K562 (cell line): ENCODE measurements around the gene PITPNC1. TPM values are rescaled to one million over a fixed set of nuclear protein-coding genes. Genes with fewer than 3 reads are reported as not detected.

Experiments used
- ATAC-seq: fragments of 200-7000 bp; cut with Tn5 transposase; 3 replicates; pipeline ENCODE4 v1.9.1; 2020; ENCODE audit warnings: moderate library complexity
- BruUV-seq: library from RNA; stranded (reverse); fragments of 400-500 nt; replicated peaks from 2 replicates; lab custom pipeline; 2021; lab: Mats Ljungman, UMichigan
- CTCF ChIA-PET: fragments of 300-600 bp; formaldehyde crosslinking; extraction: SDS; loops from one replicate; lab custom pipeline; 2021; ENCODE audit warnings: low intra/inter-chr PET ratio; lab: Yijun Ruan, JAX
- POLR2A ChIA-PET: fragments of 300-600, 350-650 bp; sonication (Branson Sonifier 250); formaldehyde crosslinking; extraction: SDS; loops from one replicate; lab custom pipeline; 2021; ENCODE audit warnings: antibody characterized with exemption, inconsistent platforms; lab: Yijun Ruan, JAX
- DNase-seq, 4 experiments: peaks; one replicate each; pipeline versions ENCODE4 v3.0.0 to v3.0.0-alpha.2; 2011 to 2018; ENCODE audit warnings: low spot score in 3 of 4, mixed read lengths in 3 of 4; ENCODE audit errors: extremely low read depth in 1 of 4
- FAIRE-seq: peaks from 2 replicates; lab custom pipeline; 2011; peaks lifted over from hg19 to GRCh38; lab: Jason Lieb, UNC
- H2AFZ ChIP-seq: 2 replicates; pipeline ENCODE4 v1.6.0; 2011; ENCODE audit warnings: low read depth, low read length, control low read depth, inconsistent platforms
- H3K27ac ChIP-seq: fragments of 200-600 bp; 3 replicates; pipeline ENCODE4 v1.8.0; 2011; ENCODE audit warnings: low read depth, mild to moderate bottlenecking, control low read depth, inconsistent platforms, low read length, moderate library complexity, mixed read lengths; ENCODE audit errors: extremely low read depth
- H3K27me3 ChIP-seq, 2 experiments: fragments of 300-600 bp in 1 of 2; 2 replicates in 1 of 2; 3 replicates in 1 of 2; pipeline versions ENCODE4 v1.6.0 to v1.8.0; 2011; ENCODE audit warnings: inconsistent platforms in 2 of 2, low read length in 2 of 2, mild to moderate bottlenecking in 1 of 2, mixed read lengths in 1 of 2, moderate library complexity in 1 of 2; ENCODE audit not compliant: control insufficient read depth in 2 of 2, insufficient read depth in 2 of 2
- H3K36me3 ChIP-seq: fragments of 300-600 bp; 3 replicates; pipeline ENCODE4 v1.8.0; 2011; ENCODE audit warnings: mild to moderate bottlenecking, low read length, inconsistent platforms; ENCODE audit not compliant: control insufficient read depth, insufficient read depth
- H3K4me1 ChIP-seq, 2 experiments: fragments of 200-600 bp in 1 of 2; replicated peaks in 1 of 2; 2 replicates in 1 of 2; 3 replicates in 1 of 2; pipeline versions ENCODE4 v1.5.1 to v1.8.0; 2011; ENCODE audit warnings: inconsistent platforms in 2 of 2, low read length in 2 of 2, mild to moderate bottlenecking in 1 of 2, mixed read lengths in 1 of 2, moderate library complexity in 1 of 2; ENCODE audit not compliant: control insufficient read depth in 2 of 2, insufficient read depth in 2 of 2
- H3K4me2 ChIP-seq: 2 replicates; pipeline ENCODE4 v1.6.1; 2011; ENCODE audit warnings: low read length, control low read depth, inconsistent platforms, mixed read lengths; ENCODE audit not compliant: insufficient read depth
- H3K4me3 ChIP-seq: fragments of 200-600 bp; sonication (generic), shearing (Covaris generic); 2 replicates; pipeline ENCODE4 v1.5.1; 2016; ENCODE audit warnings: control low read depth, inconsistent platforms
- H3K79me2 ChIP-seq: fragments of 200-600 bp; 3 replicates; pipeline ENCODE4 v1.8.0; 2011; ENCODE audit warnings: low read length, inconsistent platforms; ENCODE audit not compliant: control insufficient read depth, insufficient read depth
- H3K9ac ChIP-seq, 2 experiments: 2 replicates each; pipeline versions ENCODE4 v1.6.0 to v1.6.1; 2011; ENCODE audit warnings: low read depth in 2 of 2, low read length in 2 of 2, control low read depth in 1 of 2, inconsistent platforms in 1 of 2, mild to moderate bottlenecking in 1 of 2, mixed read lengths in 1 of 2; ENCODE audit not compliant: insufficient read depth in 1 of 2
- H3K9me1 ChIP-seq: one replicate; pipeline ENCODE4 v1.6.0; 2011; ENCODE audit warnings: inconsistent platforms, mild to moderate bottlenecking, low read length, moderate library complexity; ENCODE audit not compliant: control insufficient read depth, insufficient read depth
- H3K9me3 ChIP-seq: replicated peaks from 2 replicates; pipeline ENCODE4 v1.5.1; 2011; ENCODE audit warnings: low read depth, low read length, inconsistent platforms; ENCODE audit not compliant: control insufficient read depth, insufficient read depth
- H4K20me1 ChIP-seq: replicated peaks from 2 replicates; pipeline ENCODE4 v1.6.1; 2011; ENCODE audit warnings: low read length, inconsistent platforms, mixed read lengths; ENCODE audit not compliant: control insufficient read depth, insufficient read depth
- NFE2 ChIP-seq: IDR thresholded peaks from 2 replicates; pipeline ENCODE4 v1.6.1; 2014; ENCODE audit warnings: antibody characterized with exemption, low read depth
- PREB ChIP-seq: sonication (generic); formaldehyde crosslinking; IDR thresholded peaks from 2 replicates; pipeline ENCODE4 v1.8.1; 2023; ENCODE audit warnings: mild to moderate bottlenecking, missing genetic modification reagents
- ZBTB33 ChIP-seq: sonication (generic); formaldehyde crosslinking; IDR thresholded peaks from 2 replicates; pipeline ENCODE4 v1.8.1; 2023; ENCODE audit warnings: mild to moderate bottlenecking, missing genetic modification reagents
- ZNF124 ChIP-seq: sonication (generic); formaldehyde crosslinking; IDR thresholded peaks from 2 replicates; pipeline ENCODE4 v1.8.1; 2022; ENCODE audit warnings: missing genetic modification reagents
- WGBS: fragments of 100-300 bp; shearing (Covaris generic); methylation state at CpG from one replicate; pipeline ENCODE4 v1.1.6; 2016; ENCODE audit warnings: low coverage, mixed read lengths; ENCODE audit not compliant: insufficient coverage; ENCODE audit errors: missing lambda C conversion rate; 5-methylcytosine and 5-hydroxymethylcytosine counted together
- in situ Hi-C: fragments of 300-500 bp; cut with MboI; formaldehyde crosslinking; loops from 4 replicates; pipeline ENCODE4 v1.15.0; 2018; ENCODE audit warnings: inconsistent platforms, mixed read lengths
- intact Hi-C: fragments of 100-400 bp; cut with micrococcal nuclease; formaldehyde crosslinking; loops from 2 replicates; pipeline ENCODE4 v1.14.2; 2022
- polyA plus RNA-seq, 8 experiments: library from polyadenylated mRNA; depleted of rRNA in 4 of 8; stranded (reverse) in 5 of 8; unstranded in 3 of 8; fragments of >200 nt; fragmentation: Nextera tagmentation in 2 of 8; fragmentation: Illumina TruSeq in 1 of 8; extraction: Ambion mirVana in 2 of 8; extraction: Trizol in 1 of 8; gene quantifications; 2 replicates each; pipeline versions ENCODE4 v1.2.1 to v1.2.3, GENCODE V29; 2011 to 2014; ENCODE audit warnings: inconsistent platforms in 1 of 8, missing spikeins in 1 of 8
- total RNA-seq, 7 experiments: library from RNA; depleted of rRNA in 6 of 7; stranded (reverse); fragments of >200 nt in 6 of 7; fragmentation: Illumina TruSeq in 2 of 7; extraction: Trizol in 2 of 7; gene quantifications; 2 replicates each; pipeline versions ENCODE4 v1.2.1 to v1.2.3, GENCODE V29; 2011 to 2021; ENCODE audit warnings: low replicate concordance in 1 of 7

PITPNC1 gene
- total and polyA plus RNA-seq, 9 of the 15 experiments (the other 6 are each of a cell fraction or from before 2014, with no cell fraction given): 0.11 to 1.1 (median 0.65) TPM

GRCh38 chr17:67378454-67379250 lies 1.6 kb downstream of the PITPNC1 start (continued):
- peak; percentile 45; the same call in 1 of the 2 replicates for TF ChIP-seq ZBTB33 (CRISPR knock-in tag)
- no peak for TF ChIP-seq NFE2

- no TSS peak for BruUV-seq
- H3K4me1 ChIP-seq: peaks cover 15 to 34% of the 10 kb centered on the region in 2 experiments; a peak in 4 of 5 replicates
- peak overlapping the region; percentile 39 to 92 for H3K9ac ChIP-seq
- H3K79me2 ChIP-seq: no peaks in the 10 kb centered on the region
- no peak overlapping the region for H3K27ac ChIP-seq
- H3K27me3 ChIP-seq: peaks cover 12 to 14% of the 10 kb centered on the region in 2 experiments; a peak in 3 of 5 replicates
- ChIA-PET CTCF (interaction anchor here (0.7 to 1.2 kb wide), 3 partner anchors 158 to 310 kb away, joined by 3 read pairs; no protein-coding TSS in a partner anchor), POLR2A (interaction anchor here (0.5 to 0.7 kb wide), 2 partner anchors 204 to 672 kb away, joined by 3 read pairs; no protein-coding TSS in a partner anchor)
- 0 out of 2 replicates have a peak, but pooled peaks cover 8% of the 10 kb centered on the region for H4K20me1 ChIP-seq
- no peaks in the 10 kb centered on the region for H3K9me1 ChIP-seq
- ATAC-seq (no peak), FAIRE-seq (no peak), DNase-seq (no peak)
- WGBS: 47% methylated on average over 8 of the region's 8 CpGs
- H3K4me3 ChIP-seq: peak overlapping the region; percentile 60; the same call in 1 of the 2 replicates
- TF ChIP-seq ZNF124 (CRISPR knock-in tag): no peak
- 0 out of 2 replicates have a peak, but pooled peaks have one; percentile 45 for TF ChIP-seq PREB (CRISPR knock-in tag)
- H3K9me3 ChIP-seq: peaks cover 6% of the 10 kb centered on the region; the same call in 1 of the 2 replicates
- H3K4me2 ChIP-seq: peak overlapping the region; percentile 84
- no peaks in the 10 kb centered on the region for H3K36me3 ChIP-seq
- in situ Hi-C loops (loop anchor here (25.0 kb wide), 1 partner anchor 308 kb away; no protein-coding TSS in a partner anchor), intact Hi-C loops (loop anchor here (5.0 kb wide), 3 partner anchors 98 to 308 kb away; no protein-coding TSS in a partner anchor)
- H2AFZ ChIP-seq: peak overlapping the region; percentile 79
These were observed 2.2 kb downstream of the PITPNC1 start for GRCh38 chr17:67379251-67379630.
